SK-N-SH (cell line): ENCODE measurements around the gene KCNH8. TPM values are rescaled to one million over a fixed set of nuclear protein-coding genes. Genes with fewer than 3 reads are reported as not detected.

Source experiments
- CTCF ChIA-PET: fragments of 300-600, 350-600 bp; formaldehyde crosslinking; extraction: SDS; loops from one replicate; lab custom pipeline; 2021; lab: Yijun Ruan, JAX
- POLR2A ChIA-PET: fragments of 350-600 bp; sonication (Branson Sonifier 250); formaldehyde crosslinking; extraction: SDS; loops from one replicate; lab custom pipeline; 2020; ENCODE audit warnings: antibody characterized with exemption, inconsistent platforms; lab: Yijun Ruan, JAX
- DNase-seq: peaks from one replicate; pipeline ENCODE4 v3.0.0; 2012
- H2AFZ ChIP-seq: fragments of 200-600 bp; sonication (generic); 2 replicates; pipeline ENCODE4 v1.8.1; 2016; ENCODE audit warnings: antibody characterized with exemption, mild to moderate bottlenecking, low read depth
- H3F3A ChIP-seq: fragments of 200-600 bp; sonication (generic); replicated peaks from 2 replicates; pipeline ENCODE3; 2016; ENCODE audit warnings: antibody characterized with exemption, mild to moderate bottlenecking; ENCODE audit not compliant: insufficient read depth
- H3K27ac ChIP-seq, 2 experiments: fragments of 200-500 bp in 1 of 2; fragments of 200-600 bp in 1 of 2; sonication (Bioruptor generic) in 1 of 2; sonication (generic), shearing (Covaris generic) in 1 of 2; 2 replicates each; pipeline versions ENCODE4 v1.5.1 to v1.6.1; 2014 to 2016; ENCODE audit warnings: low read depth in 2 of 2, inconsistent platforms in 1 of 2, low read length in 1 of 2, mild to moderate bottlenecking in 1 of 2, mixed read lengths in 1 of 2
- H3K27me3 ChIP-seq: fragments of 200-600 bp; sonication (generic), shearing (Covaris generic); 2 replicates; pipeline ENCODE4 v1.6.1; 2016; ENCODE audit warnings: mixed run types; ENCODE audit not compliant: insufficient read depth
- H3K36me3 ChIP-seq, 2 experiments: fragments of 200-500 bp in 1 of 2; fragments of 200-600 bp in 1 of 2; sonication (Bioruptor generic) in 1 of 2; sonication (generic) in 1 of 2; replicated peaks in 1 of 2; 2 replicates each; pipeline versions ENCODE3 to v1.5.1; 2014 to 2016; ENCODE audit warnings: low read length in 1 of 2, mild to moderate bottlenecking in 1 of 2; ENCODE audit not compliant: insufficient read depth in 2 of 2, control insufficient read depth in 1 of 2
- H3K4me1 ChIP-seq, 2 experiments: fragments of 200-500 bp in 1 of 2; fragments of 200-600 bp in 1 of 2; sonication (Bioruptor generic) in 1 of 2; sonication (generic), shearing (Covaris generic) in 1 of 2; 2 replicates each; pipeline versions ENCODE4 v1.5.1 to v1.6.1; 2014 to 2016; ENCODE audit warnings: low read depth in 1 of 2, low read length in 1 of 2, mixed run types in 1 of 2; ENCODE audit not compliant: insufficient read depth in 2 of 2, control insufficient read depth in 1 of 2
- H3K4me2 ChIP-seq: fragments of 200-600 bp; sonication (generic), shearing (Covaris generic); 2 replicates; pipeline ENCODE4 v1.6.1; 2017; ENCODE audit warnings: mixed run types
- H3K4me3 ChIP-seq, 2 experiments: fragments of 200-500 bp in 1 of 2; fragments of 200-600 bp in 1 of 2; sonication (Bioruptor generic) in 1 of 2; sonication (generic), shearing (Covaris generic) in 1 of 2; 2 replicates each; pipeline versions ENCODE4 v1.5.1 to v1.8.1; 2014 to 2016; ENCODE audit warnings: low read depth in 2 of 2, inconsistent platforms in 1 of 2, low read length in 1 of 2, mild to moderate bottlenecking in 1 of 2, mixed read lengths in 1 of 2, moderate library complexity in 1 of 2
- H3K79me2 ChIP-seq: fragments of 200-600 bp; sonication (generic); 2 replicates; pipeline ENCODE4 v1.8.1; 2017; ENCODE audit warnings: mild to moderate bottlenecking; ENCODE audit not compliant: insufficient read depth
- H3K9ac ChIP-seq: fragments of 200-600 bp; sonication (generic); 2 replicates; pipeline ENCODE4 v1.6.1; 2017; ENCODE audit warnings: mixed run types
- H3K9me2 ChIP-seq: fragments of 200-600 bp; sonication (generic); 2 replicates; pipeline ENCODE4 v1.6.1; 2017; ENCODE audit warnings: mixed run types
- H3K9me3 ChIP-seq: fragments of 200-600 bp; sonication (generic); 2 replicates; pipeline ENCODE4 v1.6.1; 2017; ENCODE audit warnings: mixed run types, mild to moderate bottlenecking, moderate library complexity
- H4K20me1 ChIP-seq: fragments of 200-600 bp; sonication (generic); 2 replicates; pipeline ENCODE4 v1.6.1; 2017; ENCODE audit warnings: mild to moderate bottlenecking, mixed run types; ENCODE audit not compliant: insufficient read depth
- ELF1 ChIP-seq: IDR thresholded peaks from 2 replicates; pipeline ENCODE4 v1.4.0; 2012
- EP300 ChIP-seq, 2 experiments: IDR thresholded peaks; 2 replicates each; pipeline versions ENCODE4 v1.4.0 to v1.6.1; 2012; ENCODE audit warnings: borderline replicate concordance in 1 of 2, low read depth in 1 of 2, low read length in 1 of 2
- EZH2phosphoT487 ChIP-seq: fragments of 200-600 bp; sonication (generic); IDR thresholded peaks from 2 replicates; pipeline ENCODE4 v1.6.1; 2017; ENCODE audit warnings: low read depth, mixed run types, mild to moderate bottlenecking, antibody characterized with exemption, moderate library complexity, borderline replicate concordance
- FOSL2 ChIP-seq: IDR thresholded peaks from 2 replicates; pipeline ENCODE4 v1.4.0; 2012; ENCODE audit warnings: low read depth, mild to moderate bottlenecking, moderate library complexity, borderline replicate concordance
- FOXJ3 ChIP-seq: sonication (generic); formaldehyde crosslinking; IDR thresholded peaks from 2 replicates; pipeline ENCODE4 v1.5.1; 2020; ENCODE audit warnings: mild to moderate bottlenecking, missing genetic modification reagents
- GABPA ChIP-seq: IDR thresholded peaks from 2 replicates; pipeline ENCODE4 v1.4.0; 2012; ENCODE audit warnings: low read depth, mild to moderate bottlenecking
- GATA2 ChIP-seq: sonication (generic); formaldehyde crosslinking; IDR thresholded peaks from 2 replicates; pipeline ENCODE4 v1.5.0; 2020; ENCODE audit warnings: mild to moderate bottlenecking, missing genetic modification reagents
- IRF3 ChIP-seq: fragments of 150-350 bp; IDR thresholded peaks from 2 replicates; pipeline ENCODE4 v1.6.1; 2016; ENCODE audit warnings: mild to moderate bottlenecking, low read depth, low read length
- JUND ChIP-seq: IDR thresholded peaks from 2 replicates; pipeline ENCODE4 v1.4.0; 2012
- MAX ChIP-seq: IDR thresholded peaks from 2 replicates; pipeline ENCODE4 v1.4.0; 2012; ENCODE audit warnings: low read depth
- MEF2A ChIP-seq: IDR thresholded peaks from 2 replicates; pipeline ENCODE4 v1.4.0; 2012; ENCODE audit warnings: low read depth, borderline replicate concordance
- NFIC ChIP-seq: IDR thresholded peaks from 2 replicates; pipeline ENCODE4 v1.4.0; 2012; ENCODE audit warnings: borderline replicate concordance
- NRF1 ChIP-seq: IDR thresholded peaks from 2 replicates; pipeline ENCODE4 v1.6.1; 2012; ENCODE audit warnings: low read depth, mild to moderate bottlenecking, low read length
- RCOR1 ChIP-seq: fragments of 150-350 bp; IDR thresholded peaks from 2 replicates; pipeline ENCODE4 v1.6.1; 2017; ENCODE audit warnings: antibody characterized with exemption, low read length
- SMC3 ChIP-seq: IDR thresholded peaks from 2 replicates; pipeline ENCODE4 v1.6.1; 2012; ENCODE audit warnings: low read depth, low read length, improper control_type of control experiment
- TCF12 ChIP-seq: IDR thresholded peaks from 2 replicates; pipeline ENCODE4 v1.4.0; 2012
- YY1 ChIP-seq: IDR thresholded peaks from 2 replicates; pipeline ENCODE4 v1.4.0; 2012; ENCODE audit warnings: low read depth, mild to moderate bottlenecking
- ZBTB33 ChIP-seq: IDR thresholded peaks from 2 replicates; pipeline ENCODE4 v1.4.0; 2012; ENCODE audit warnings: low read depth, borderline replicate concordance
- WGBS: methylation state at CpG from one replicate; pipeline ENCODE4 v1.1.6; 2017; ENCODE audit warnings: low lambda C conversion rate; 5-methylcytosine and 5-hydroxymethylcytosine counted together
- polyA plus RNA-seq, 3 experiments: library from polyadenylated mRNA; depleted of rRNA; stranded (reverse); fragments of >200 nt; gene quantifications; 2 replicates each; pipeline ENCODE4 v1.2.3, GENCODE V29; 2012
- TF ChIP-seq, protein P1 (sequence below): IDR thresholded peaks from 2 replicates; pipeline ENCODE4 v1.4.0; 2012; ENCODE audit warnings: low read depth, borderline replicate concordance
- TF ChIP-seq, protein P2 (sequence below): IDR thresholded peaks from 2 replicates; pipeline ENCODE4 v1.6.1; 2012; ENCODE audit warnings: mild to moderate bottlenecking, low read depth, low read length, moderate library complexity

KCNH8 gene
- polyA plus RNA-seq, 1 of the 3 experiments (the other 2 are of a cell fraction), result 0.05 TPM

DNA sequence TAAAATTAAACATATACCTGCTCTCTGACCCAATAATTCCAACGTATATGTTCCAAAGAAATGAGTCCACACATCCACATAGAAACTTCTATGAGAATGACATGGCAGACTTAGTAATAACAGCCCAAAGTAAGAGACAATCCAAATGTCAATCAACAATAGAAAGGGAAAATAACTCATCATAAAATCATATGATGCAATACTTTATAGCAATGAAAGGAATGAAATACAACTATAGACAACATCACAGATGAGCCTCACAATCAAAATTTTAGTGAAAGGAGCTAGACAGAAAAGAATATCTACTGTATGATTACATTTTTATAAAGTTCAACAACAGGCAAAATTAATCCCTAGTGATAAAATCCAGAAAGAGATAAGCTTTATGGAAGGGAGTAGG, 23.6 kb upstream of the KCNH8 start:
- no peaks in the 10 kb centered on the region for H4K20me1 ChIP-seq
- H3K79me2 ChIP-seq, result no peaks in the 10 kb centered on the region
- TF ChIP-seq NRF1 (no peak), ZBTB33 (no peak), EP300 (IDR thresholded peaks at IDR 0.05; ENCODE audit: borderline replicate concordance in 1 of 2, low read depth in 1 of 2, low read length in 1 of 2) (no peak), NFIC (no peak), IRF3 (no peak), FOSL2 (no peak), GABPA (no peak), SMC3 (no peak), EZH2phosphoT487 (no peak), GATA2 (no peak), FOXJ3 (no peak), JUND (no peak), TCF12 (no peak), RCOR1 (no peak)
- TF ChIP-seq, protein P1, sequence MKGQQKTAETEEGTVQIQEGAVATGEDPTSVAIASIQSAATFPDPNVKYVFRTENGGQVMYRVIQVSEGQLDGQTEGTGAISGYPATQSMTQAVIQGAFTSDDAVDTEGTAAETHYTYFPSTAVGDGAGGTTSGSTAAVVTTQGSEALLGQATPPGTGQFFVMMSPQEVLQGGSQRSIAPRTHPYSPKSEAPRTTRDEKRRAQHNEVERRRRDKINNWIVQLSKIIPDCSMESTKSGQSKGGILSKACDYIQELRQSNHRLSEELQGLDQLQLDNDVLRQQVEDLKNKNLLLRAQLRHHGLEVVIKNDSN, result no peak
- TF ChIP-seq, all 33 proteins: peak for 0
- Histone ChIP-seq H3F3A (no peaks in the 10 kb centered on the region), H3K9ac (no peak overlapping the region), H3K9me2 (no peaks in the 10 kb centered on the region), H3K4me3 (no peak overlapping the region), H3K27ac (no peak overlapping the region), H3K9me3 (no peaks in the 10 kb centered on the region), H3K36me3 (no peaks in the 10 kb centered on the region), H3K4me1 (no peaks in the 10 kb centered on the region), H2AFZ (no peak overlapping the region), H3K27me3 (no peaks in the 10 kb centered on the region), H3K4me2 (no peak overlapping the region)
- 64% methylated on average over 1 of the region's 1 CpG for WGBS
- DNase-seq, result no peak
- POLR2A ChIA-PET, result no interaction called here
- CTCF ChIA-PET, result interaction anchor here (0.7 to 1.6 kb wide), 2 partner anchors 40 to 1711 kb away, joined by 3 to 4 read pairs; no protein-coding TSS in a partner anchor

- H3K9ac ChIP-seq, result no peak overlapping the region
- WGBS, result 15% methylated on average over 1 of the region's 1 CpG
- H3K79me2 ChIP-seq, result no peaks in the 10 kb centered on the region
- no peaks in the 10 kb centered on the region for H3K9me3 ChIP-seq
- no peak for DNase-seq
- H4K20me1 ChIP-seq, result no peaks in the 10 kb centered on the region
- no peaks in the 10 kb centered on the region for H3K27me3 ChIP-seq
- no peak overlapping the region for H2AFZ ChIP-seq
- ChIA-PET POLR2A (no interaction called here), CTCF (no interaction called here)
- no peaks in the 10 kb centered on the region for H3K36me3 ChIP-seq
- no peak for TF ChIP-seq YY1
- no peak for TF ChIP-seq MEF2A
- no peak for TF ChIP-seq ELF1
- TF ChIP-seq, protein P2, sequence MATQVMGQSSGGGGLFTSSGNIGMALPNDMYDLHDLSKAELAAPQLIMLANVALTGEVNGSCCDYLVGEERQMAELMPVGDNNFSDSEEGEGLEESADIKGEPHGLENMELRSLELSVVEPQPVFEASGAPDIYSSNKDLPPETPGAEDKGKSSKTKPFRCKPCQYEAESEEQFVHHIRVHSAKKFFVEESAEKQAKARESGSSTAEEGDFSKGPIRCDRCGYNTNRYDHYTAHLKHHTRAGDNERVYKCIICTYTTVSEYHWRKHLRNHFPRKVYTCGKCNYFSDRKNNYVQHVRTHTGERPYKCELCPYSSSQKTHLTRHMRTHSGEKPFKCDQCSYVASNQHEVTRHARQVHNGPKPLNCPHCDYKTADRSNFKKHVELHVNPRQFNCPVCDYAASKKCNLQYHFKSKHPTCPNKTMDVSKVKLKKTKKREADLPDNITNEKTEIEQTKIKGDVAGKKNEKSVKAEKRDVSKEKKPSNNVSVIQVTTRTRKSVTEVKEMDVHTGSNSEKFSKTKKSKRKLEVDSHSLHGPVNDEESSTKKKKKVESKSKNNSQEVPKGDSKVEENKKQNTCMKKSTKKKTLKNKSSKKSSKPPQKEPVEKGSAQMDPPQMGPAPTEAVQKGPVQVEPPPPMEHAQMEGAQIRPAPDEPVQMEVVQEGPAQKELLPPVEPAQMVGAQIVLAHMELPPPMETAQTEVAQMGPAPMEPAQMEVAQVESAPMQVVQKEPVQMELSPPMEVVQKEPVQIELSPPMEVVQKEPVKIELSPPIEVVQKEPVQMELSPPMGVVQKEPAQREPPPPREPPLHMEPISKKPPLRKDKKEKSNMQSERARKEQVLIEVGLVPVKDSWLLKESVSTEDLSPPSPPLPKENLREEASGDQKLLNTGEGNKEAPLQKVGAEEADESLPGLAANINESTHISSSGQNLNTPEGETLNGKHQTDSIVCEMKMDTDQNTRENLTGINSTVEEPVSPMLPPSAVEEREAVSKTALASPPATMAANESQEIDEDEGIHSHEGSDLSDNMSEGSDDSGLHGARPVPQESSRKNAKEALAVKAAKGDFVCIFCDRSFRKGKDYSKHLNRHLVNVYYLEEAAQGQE, result no peak
- no peak for TF ChIP-seq MAX
- H3K4me3 ChIP-seq, result no peak overlapping the region
- no peak overlapping the region for H3K27ac ChIP-seq
- H3K4me2 ChIP-seq, result no peak overlapping the region
- no peaks in the 10 kb centered on the region for H3K9me2 ChIP-seq
- no peaks in the 10 kb centered on the region for H3F3A ChIP-seq
- no peaks in the 10 kb centered on the region for H3K4me1 ChIP-seq
These were observed 8.4 kb upstream of the KCNH8 start for GRCh38 chr3:19139863-19140262.
